ENCODE measurements around the gene CDRT4.
A peak's percentile ranks its signal among the peaks of the same experiment; 100 is the strongest.

Gene CDRT4

GRCh38 chr17:15503731-15504130 lies 36.3 kb upstream of the CDRT4 start:
- no peak for DNase-seq (ENCODE audit: low spot score)
- in situ Hi-C loops (cut with MboI; ENCODE audit: low pct_unique_long_range_greater_than_20kb, low sequenced_read_pairs, unreplicated experiment) = loop anchor here (25.0 kb wide), 1 partner anchor 241 kb away; the partner anchor contains the start of gene PMP22
- no peak for TF ChIP-seq CTCF (IDR thresholded peaks at IDR 0.05; ENCODE audit: extremely low read depth, insufficient read depth, missing control alignments)

- peak; percentile 91 for TF ChIP-seq CTCF (IDR thresholded peaks at IDR 0.05; ENCODE audit: extremely low read depth, insufficient read depth, missing control alignments)
- in situ Hi-C loops (cut with MboI; ENCODE audit: low pct_unique_long_range_greater_than_20kb, low sequenced_read_pairs, unreplicated experiment) = loop anchor here (25.0 kb wide), 1 partner anchor 240 kb away; the partner anchor contains the start of gene PMP22
- peak; percentile 81 for DNase-seq (ENCODE audit: low spot score)
Measured at GRCh38 chr17:15502369-15503112, 35.1 kb upstream of the CDRT4 start.

- in situ Hi-C loops (cut with MboI; ENCODE audit: low pct_unique_long_range_greater_than_20kb, low sequenced_read_pairs, unreplicated experiment) = loop anchor here (25.0 kb wide), 1 partner anchor 239 kb away; the partner anchor contains the start of gene PMP22
- no peak for DNase-seq (ENCODE audit: low spot score)
- no peak for TF ChIP-seq CTCF (IDR thresholded peaks at IDR 0.05; ENCODE audit: extremely low read depth, insufficient read depth, missing control alignments)
Measured at GRCh38 chr17:15501793-15502192, 34.4 kb upstream of the CDRT4 start.

GRCh38 chr17:15501282-15501681 lies 33.9 kb upstream of the CDRT4 start:
- DNase-seq (ENCODE audit: low spot score) = no peak
- in situ Hi-C loops (cut with MboI; ENCODE audit: low pct_unique_long_range_greater_than_20kb, low sequenced_read_pairs, unreplicated experiment) = loop anchor here (25.0 kb wide), 1 partner anchor 239 kb away; the partner anchor contains the start of gene PMP22
- no peak for TF ChIP-seq CTCF (IDR thresholded peaks at IDR 0.05; ENCODE audit: extremely low read depth, insufficient read depth, missing control alignments)

GRCh38 chr17:15498107-15498506 lies 30.7 kb upstream of the CDRT4 start:
- in situ Hi-C loops (cut with MboI; ENCODE audit: low pct_unique_long_range_greater_than_20kb, low sequenced_read_pairs, unreplicated experiment) = no loop called here
- TF ChIP-seq CTCF (IDR thresholded peaks at IDR 0.05; ENCODE audit: extremely low read depth, insufficient read depth, missing control alignments) = no peak
- DNase-seq (ENCODE audit: low spot score) = no peak

GRCh38 chr17:15496735-15497670 lies 29.6 kb upstream of the CDRT4 start:
- in situ Hi-C loops (cut with MboI; ENCODE audit: low pct_unique_long_range_greater_than_20kb, low sequenced_read_pairs, unreplicated experiment) = no loop called here
- DNase-seq (ENCODE audit: low spot score) = no peak
- no peak for TF ChIP-seq CTCF (IDR thresholded peaks at IDR 0.05; ENCODE audit: extremely low read depth, insufficient read depth, missing control alignments)
